GM21528 (cell line): Measurements from ENCODE around the gene KCNJ3.

Experiments
- ATAC-seq: cut with Tn5 transposase; IDR thresholded peaks from one replicate; pipeline ENCODE4 v1.9.1; 2021; ENCODE audit warnings: mild to moderate bottlenecking, moderate library complexity; ENCODE audit not compliant: unreplicated experiment, low FRiP score

KCNJ3 gene

GRCh38 chr2:154698296-154698720, at the start of gene KCNJ3:
TSS of gene KCNJ3 (plus strand) at chr2:154698695. CDS start at chr2:154698776, 81 bp downstream.
- ATAC-seq = no peak

- ATAC-seq = no peak
These were observed 43.0 kb upstream of the KCNJ3 start for GRCh38 chr2:154655499-154655898.

GRCh38 chr2:154658854-154659253, 39.6 kb upstream of the KCNJ3 start:
- no peak for ATAC-seq

GRCh38 chr2:154664248-154664647, 34.2 kb upstream of the KCNJ3 start:
- no peak for ATAC-seq

GRCh38 chr2:154670083-154670482, 28.4 kb upstream of the KCNJ3 start:
- no peak for ATAC-seq

- ATAC-seq = no peak
These were observed 24.8 kb upstream of the KCNJ3 start for GRCh38 chr2:154673694-154674093.

- ATAC-seq = no peak
These were observed 21.1 kb upstream of the KCNJ3 start for GRCh38 chr2:154677401-154677800.

- no peak for ATAC-seq
These were observed 16.8 kb upstream of the KCNJ3 start for GRCh38 chr2:154681741-154682140.

- ATAC-seq = no peak
These were observed 12.3 kb upstream of the KCNJ3 start for GRCh38 chr2:154686162-154686561.

- no peak for ATAC-seq
These were observed 10.1 kb upstream of the KCNJ3 start for GRCh38 chr2:154688373-154688772.

- ATAC-seq = no peak
These were observed 9.3 kb upstream of the KCNJ3 start for GRCh38 chr2:154689158-154689557.

GRCh38 chr2:154692927-154693326, 5.6 kb upstream of the KCNJ3 start:
- no peak for ATAC-seq

GRCh38 chr2:154693741-154694340, 4.7 kb upstream of the KCNJ3 start:
- ATAC-seq = no peak

- no peak for ATAC-seq
These were observed 3.6 kb upstream of the KCNJ3 start for GRCh38 chr2:154694881-154695280.

GRCh38 chr2:154696369-154696768, 2.1 kb upstream of the KCNJ3 start:
- no peak for ATAC-seq

GRCh38 chr2:154696810-154697417, 1.6 kb upstream of the KCNJ3 start:
- ATAC-seq = no peak

- no peak for ATAC-seq
These were observed 860 bp upstream of the KCNJ3 start for GRCh38 chr2:154697418-154698252.

GRCh38 chr2:154698721-154699574, 453 bp downstream of the KCNJ3 start:
- ATAC-seq = no peak

- no peak for ATAC-seq
These were observed 1.1 kb downstream of the KCNJ3 start for GRCh38 chr2:154699575-154699930.

GRCh38 chr2:154700136-154700535, 1.6 kb downstream of the KCNJ3 start:
- ATAC-seq = no peak

GRCh38 chr2:154704991-154705390, 6.5 kb downstream of the KCNJ3 start:
- no peak for ATAC-seq
